PFSK-1 (cell line): ENCODE results near the gene SLC25A15.

Experiments used
- FOXP2 ChIP-seq: optimal IDR thresholded peaks from 2 replicates; pipeline ENCODE3; 2011; ENCODE audit warnings: borderline replicate concordance, control low read depth, inconsistent platforms; ENCODE audit not compliant: insufficient read depth; ENCODE audit errors: extremely low read length, extremely low read depth
- POLR2AphosphoS5 ChIP-seq: IDR thresholded peaks from 2 replicates; pipeline ENCODE4 v1.6.1; 2012; ENCODE audit warnings: low read depth, mild to moderate bottlenecking, control low read depth, low read length, moderate library complexity
- REST ChIP-seq, 2 experiments: IDR thresholded peaks; 2 replicates each; pipeline versions ENCODE4 v1.6.1 to v1.8.0; 2011 to 2012; ENCODE audit warnings: low read depth in 2 of 2, low read length in 2 of 2, control low read depth in 1 of 2, inconsistent platforms in 1 of 2, mild to moderate bottlenecking in 1 of 2, moderate library complexity in 1 of 2; ENCODE audit not compliant: insufficient read depth in 1 of 2
- SIN3A ChIP-seq: IDR thresholded peaks from 2 replicates; pipeline ENCODE4 v1.6.1; 2012; ENCODE audit warnings: mild to moderate bottlenecking, low read length, moderate library complexity, borderline replicate concordance; ENCODE audit not compliant: insufficient read depth
- TAF1 ChIP-seq: IDR thresholded peaks from 2 replicates; pipeline ENCODE4 v1.6.1; 2012; ENCODE audit warnings: low read length, control low read depth, borderline replicate concordance; ENCODE audit not compliant: insufficient read depth

SLC25A15 gene

GRCh38 chr13:40793339-40793738, 3.9 kb downstream of the SLC25A15 start:
- TF ChIP-seq POLR2AphosphoS5, result no peak
- TF ChIP-seq FOXP2, result no peak
- TF ChIP-seq TAF1, result no peak
- TF ChIP-seq REST (IDR thresholded peaks at IDR 0.05; ENCODE audit: insufficient read depth in 1 of 2, low read depth in 2 of 2, low read length in 2 of 2), result no peak

- TF ChIP-seq POLR2AphosphoS5 (no peak), SIN3A (no peak), REST (IDR thresholded peaks at IDR 0.05; ENCODE audit: insufficient read depth in 1 of 2, low read depth in 2 of 2, low read length in 2 of 2) (no peak), TAF1 (no peak), FOXP2 (no peak)
These were observed 5.3 kb downstream of the SLC25A15 start for GRCh38 chr13:40794414-40795368.

GRCh38 chr13:40796649-40797048, 7.2 kb downstream of the SLC25A15 start:
- no peak for TF ChIP-seq FOXP2
- no peak for TF ChIP-seq TAF1
- TF ChIP-seq POLR2AphosphoS5, result no peak
- TF ChIP-seq SIN3A, result no peak
- TF ChIP-seq REST (IDR thresholded peaks at IDR 0.05; ENCODE audit: insufficient read depth in 1 of 2, low read depth in 2 of 2, low read length in 2 of 2), result no peak

- TF ChIP-seq REST (IDR thresholded peaks at IDR 0.05; ENCODE audit: insufficient read depth in 1 of 2, low read depth in 2 of 2, low read length in 2 of 2), result no peak
- no peak for TF ChIP-seq POLR2AphosphoS5
- TF ChIP-seq SIN3A, result no peak
- no peak for TF ChIP-seq FOXP2
- TF ChIP-seq TAF1, result no peak
These were observed 9.0 kb downstream of the SLC25A15 start for GRCh38 chr13:40798380-40798779.
